Activated naive CD4-positive, alpha-beta T cell treated with anti-CD3 and anti-CD28 coated beads for 36 hours (primary cell): ENCODE data around the gene ATF7IP2. TPM values are rescaled to one million over a fixed set of nuclear protein-coding genes. Genes with fewer than 3 reads are reported as not detected.
"Not testable (repeated sequence)": the region's sequence is repeated elsewhere in the genome, so short reads cannot be mapped to it uniquely, and the experiment has no call there.

Experiments
- CTCF ChIA-PET: fragments of 350-600 bp; sonication (Branson Sonifier 250); formaldehyde crosslinking; loops from one replicate; lab custom pipeline; 2021; ENCODE audit warnings: antibody characterized with exemption; lab: Charles Lee
- DNase-seq: peaks from one replicate; pipeline ENCODE4 v3.0.0-alpha.2; 2020
- H3K27ac Mint-ChIP-seq: one replicate; pipeline ENCODE4 v1.8.0; 2021; ENCODE audit warnings: mild to moderate bottlenecking, mixed read lengths
- H3K27me3 Mint-ChIP-seq: one replicate; pipeline ENCODE4 v1.8.0; 2021; ENCODE audit warnings: low read depth, mixed read lengths
- H3K36me3 Mint-ChIP-seq: one replicate; pipeline ENCODE4 v1.8.0; 2021; ENCODE audit warnings: low read depth, mixed read lengths
- H3K4me1 Mint-ChIP-seq: one replicate; pipeline ENCODE4 v1.8.0; 2021; ENCODE audit warnings: low read depth, mixed read lengths
- H3K4me3 Mint-ChIP-seq: one replicate; pipeline ENCODE4 v1.8.0; 2021; ENCODE audit warnings: mild to moderate bottlenecking, moderate library complexity, mixed read lengths
- H3K9me3 Mint-ChIP-seq: one replicate; pipeline ENCODE4 v1.8.0; 2021; ENCODE audit warnings: mixed read lengths
- intact Hi-C: fragments of 100-400 bp; cut with micrococcal nuclease; formaldehyde crosslinking; loops from one replicate; pipeline ENCODE4 v1.15.1; 2023
- total RNA-seq, 2 experiments: library from RNA; stranded (reverse); gene quantifications; one replicate each; pipeline ENCODE4 v1.2.3, GENCODE V29; 2021

The ATF7IP2 gene
- total RNA-seq, 2 experiments from 2014 or later = 17.6 to 18.4 TPM

DNA sequence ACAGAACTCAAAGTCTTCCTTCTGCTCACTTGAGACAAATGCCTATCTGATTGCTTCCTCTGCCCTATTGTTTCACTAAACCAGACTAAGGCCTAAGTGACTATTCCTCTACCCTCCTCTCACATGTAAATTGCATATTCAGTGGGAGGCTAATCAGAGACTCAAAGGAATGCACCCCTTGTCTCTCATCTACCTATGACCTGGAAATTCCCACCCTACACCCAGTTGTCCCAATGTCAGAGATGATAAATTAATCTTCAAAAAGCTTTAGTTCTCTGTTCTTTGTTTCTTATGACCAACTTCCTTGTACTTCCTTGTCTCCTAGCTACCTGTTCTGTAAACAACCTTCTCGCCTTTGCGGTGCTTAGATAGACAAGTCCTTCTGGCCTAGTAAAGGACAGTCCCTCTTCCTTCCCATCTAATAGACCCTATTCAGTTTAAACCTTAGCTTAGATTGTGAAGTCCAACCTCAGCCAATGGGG is 118.6 kb downstream of the ATF7IP2 start:
- H3K27me3 Mint-ChIP-seq = no peaks in the 10 kb centered on the region

DNA sequence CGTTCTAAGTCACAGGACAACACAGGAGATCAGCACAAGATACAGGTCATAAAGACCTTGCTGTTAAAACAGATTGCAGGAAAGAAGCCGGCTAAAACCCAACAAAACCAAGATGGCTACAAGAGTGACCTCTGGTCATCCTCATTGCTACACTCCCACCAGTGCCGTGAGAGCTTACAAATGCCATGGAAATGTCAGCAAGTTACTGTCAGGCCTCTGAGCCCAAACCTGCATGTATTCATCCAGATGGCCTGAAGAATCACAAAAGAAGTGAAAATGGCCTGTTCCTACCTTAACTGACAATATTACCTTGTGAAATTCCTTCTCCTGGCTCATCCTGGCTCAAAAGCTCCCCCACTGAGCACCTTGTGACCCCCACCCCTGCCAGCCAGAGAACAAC is 119.4 kb downstream of the ATF7IP2 start:
- H3K27ac Mint-ChIP-seq, DNase-seq, H3K4me1 Mint-ChIP-seq, H3K4me3 Mint-ChIP-seq, H3K27me3 Mint-ChIP-seq, H3K36me3 Mint-ChIP-seq, H3K9me3 Mint-ChIP-seq: not testable (repeated sequence)
- CTCF ChIA-PET = interaction anchor here (1.0 to 1.9 kb wide), 2 partner anchors 9 to 190 kb away, joined by 3 to 7 read pairs; no protein-coding TSS in a partner anchor
- intact Hi-C loops = loop anchor here (5.0 to 10.0 kb wide), 2 partner anchors 120 to 1368 kb away; partner anchors contain the start of gene ATF7IP2

More for the DNA sequence above, 118.6 kb downstream of the ATF7IP2 start:
- no peak overlapping the region for H3K4me3 Mint-ChIP-seq
- intact Hi-C loops = loop anchor here (10.0 kb wide), 1 partner anchor 120 kb away; the partner anchor contains the start of gene ATF7IP2
- no peak overlapping the region for H3K27ac Mint-ChIP-seq
- CTCF ChIA-PET = interaction anchor here (1.0 to 1.9 kb wide), 2 partner anchors 11 to 190 kb away, joined by 7 read pairs; no protein-coding TSS in a partner anchor
- H3K9me3 Mint-ChIP-seq = peaks cover 2% of the 10 kb centered on the region
- H3K4me1 Mint-ChIP-seq = peaks cover 2% of the 10 kb centered on the region
- no peak for DNase-seq
- no peaks in the 10 kb centered on the region for H3K36me3 Mint-ChIP-seq

- intact Hi-C loops = loop anchor here (1.0 to 10.0 kb wide), 5 partner anchors 125 to 1372 kb away; partner anchors contain the start of gene ATF7IP2
- peak; percentile 78 for DNase-seq
- Mint-ChIP-seq H3K36me3 (no peaks in the 10 kb centered on the region), H3K9me3 (peaks cover 2% of the 10 kb centered on the region), H3K27ac (no peak overlapping the region), H3K4me3 (no peak overlapping the region), H3K27me3 (no peaks in the 10 kb centered on the region), H3K4me1 (peaks cover 15% of the 10 kb centered on the region)
- CTCF ChIA-PET = interaction anchor here (0.5 to 1.9 kb wide), 21 partner anchors 9 to 1863 kb away, joined by 3 to 18 read pairs (median 4); no protein-coding TSS in a partner anchor
Observed at GRCh38 chr16:10509534-10510025, 123.7 kb downstream of the ATF7IP2 start.

GRCh38 chr16:10510279-10510678 is 124.4 kb downstream of the ATF7IP2 start:
- CTCF ChIA-PET = interaction anchor here (0.5 to 1.9 kb wide), 20 partner anchors 11 to 1334 kb away, joined by 3 to 18 read pairs (median 4); no protein-coding TSS in a partner anchor
- DNase-seq = no peak
- Mint-ChIP-seq H3K9me3 (no peaks in the 10 kb centered on the region), H3K4me3 (no peak overlapping the region), H3K27me3 (no peaks in the 10 kb centered on the region), H3K27ac (no peak overlapping the region), H3K4me1 (peaks cover 15% of the 10 kb centered on the region), H3K36me3 (no peaks in the 10 kb centered on the region)
- intact Hi-C loops = loop anchor here (5.0 kb wide), 1 partner anchor 427 kb away; no protein-coding TSS in a partner anchor

DNA sequence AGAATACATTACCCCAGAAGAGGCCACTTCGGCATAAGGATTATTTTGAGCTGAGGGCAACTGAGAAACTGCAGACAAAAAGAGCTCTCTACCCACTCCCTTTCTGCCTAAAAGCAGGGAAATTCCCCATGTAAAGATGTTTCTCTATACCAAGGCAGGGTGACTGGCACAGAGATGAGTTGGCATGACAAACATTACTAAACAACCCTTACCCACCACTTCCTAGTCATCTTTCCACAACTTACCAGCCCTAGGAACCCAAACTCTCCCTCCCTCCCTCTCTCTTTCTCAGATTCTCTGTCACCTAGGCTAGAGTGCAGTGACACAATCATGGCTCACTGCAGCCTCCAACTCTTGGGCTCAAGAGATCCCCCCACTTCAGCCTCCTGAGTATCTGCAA is 126.0 kb downstream of the ATF7IP2 start:
- intact Hi-C loops = loop anchor here (5.0 kb wide), 1 partner anchor 425 kb away; no protein-coding TSS in a partner anchor
- CTCF ChIA-PET = interaction anchor here (0.7 to 1.2 kb wide), 3 partner anchors 197 to 285 kb away, joined by 3 to 5 read pairs (median 3); no protein-coding TSS in a partner anchor
- no peak overlapping the region for H3K4me3 Mint-ChIP-seq
- H3K4me1 Mint-ChIP-seq = peaks cover 15% of the 10 kb centered on the region
- peak; percentile 30 for DNase-seq
- no peak overlapping the region for H3K27ac Mint-ChIP-seq
- H3K36me3 Mint-ChIP-seq = no peaks in the 10 kb centered on the region
- no peaks in the 10 kb centered on the region for H3K9me3 Mint-ChIP-seq
- H3K27me3 Mint-ChIP-seq = no peaks in the 10 kb centered on the region

GRCh38 chr16:10514369-10515055 is 128.7 kb downstream of the ATF7IP2 start:
- peak; percentile 67 for DNase-seq
- Mint-ChIP-seq H3K36me3 (no peaks in the 10 kb centered on the region), H3K9me3 (no peaks in the 10 kb centered on the region), H3K4me3 (no peak overlapping the region), H3K27ac (no peak overlapping the region), H3K27me3 (no peaks in the 10 kb centered on the region), H3K4me1 (peaks cover 14% of the 10 kb centered on the region)
- CTCF ChIA-PET = interaction anchor here (0.5 to 2.3 kb wide), 29 partner anchors 9 to 407 kb away, joined by 3 to 32 read pairs (median 4); no protein-coding TSS in a partner anchor
- intact Hi-C loops = loop anchor here (1.0 to 5.0 kb wide), 3 partner anchors 223 to 423 kb away; no protein-coding TSS in a partner anchor

DNA sequence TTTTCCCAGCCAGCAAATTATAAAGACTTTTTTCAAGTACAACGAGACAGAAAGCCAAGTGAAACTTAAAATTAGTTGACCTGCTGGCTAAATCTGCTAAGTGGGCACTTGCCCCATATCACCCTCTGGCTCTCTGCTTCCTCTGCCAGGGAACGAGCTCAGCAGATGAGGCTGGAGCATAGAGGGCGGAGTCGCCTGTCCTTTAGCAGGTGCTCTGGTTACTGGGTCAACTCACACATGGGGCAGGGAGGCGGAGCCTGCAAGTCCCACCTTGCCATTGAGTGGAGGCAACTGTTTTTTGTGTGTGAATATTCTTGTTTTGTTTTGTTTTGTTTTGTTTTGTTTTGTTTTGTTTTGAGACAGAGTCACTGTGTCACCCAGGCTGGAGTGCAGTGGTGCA is 132.0 kb downstream of the ATF7IP2 start:
- H3K27me3 Mint-ChIP-seq = no peaks in the 10 kb centered on the region
- H3K4me3 Mint-ChIP-seq = no peak overlapping the region
- H3K36me3 Mint-ChIP-seq = no peaks in the 10 kb centered on the region
- no peaks in the 10 kb centered on the region for H3K4me1 Mint-ChIP-seq
- intact Hi-C loops = no loop called here
- no peak for DNase-seq
- CTCF ChIA-PET = interaction anchor here (1.2 kb wide), 1 partner anchor 11 kb away, joined by 3 read pairs; no protein-coding TSS in a partner anchor
- H3K9me3 Mint-ChIP-seq = no peaks in the 10 kb centered on the region
- no peak overlapping the region for H3K27ac Mint-ChIP-seq

DNA sequence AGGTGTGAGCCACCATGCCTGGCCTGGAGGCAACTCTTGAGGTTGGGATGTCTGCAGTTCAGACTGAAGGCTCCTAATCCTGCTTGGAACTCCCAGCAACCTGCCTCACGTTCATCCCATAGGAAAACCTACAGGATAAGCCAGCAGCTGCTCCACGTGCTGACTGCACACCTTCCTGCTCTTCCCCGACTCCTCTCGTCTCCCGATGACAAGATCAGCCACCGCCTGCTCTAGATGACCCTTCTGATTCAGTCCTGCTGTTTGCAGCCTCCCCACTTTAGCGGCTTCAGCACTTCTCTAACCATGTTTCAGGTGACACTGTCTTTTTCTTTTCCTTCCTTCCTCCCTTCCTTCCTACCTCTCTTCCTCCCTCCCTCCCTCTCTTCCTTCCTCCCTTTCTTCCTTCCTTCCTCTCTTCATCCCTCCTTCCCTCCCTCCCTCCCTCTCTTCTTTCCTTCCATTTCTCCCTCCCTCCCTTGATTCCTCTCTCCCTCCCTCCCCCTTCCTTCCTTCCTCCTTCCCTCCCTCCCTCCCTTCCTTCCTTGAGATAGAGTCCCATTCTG is 132.7 kb downstream of the ATF7IP2 start:
- Mint-ChIP-seq H3K4me1 (no peaks in the 10 kb centered on the region), H3K36me3 (no peaks in the 10 kb centered on the region), H3K9me3 (no peaks in the 10 kb centered on the region), H3K27me3 (no peaks in the 10 kb centered on the region), H3K4me3 (no peak overlapping the region), H3K27ac (no peak overlapping the region)
- intact Hi-C loops = no loop called here
- CTCF ChIA-PET = no interaction called here
- DNase-seq = no peak

DNA sequence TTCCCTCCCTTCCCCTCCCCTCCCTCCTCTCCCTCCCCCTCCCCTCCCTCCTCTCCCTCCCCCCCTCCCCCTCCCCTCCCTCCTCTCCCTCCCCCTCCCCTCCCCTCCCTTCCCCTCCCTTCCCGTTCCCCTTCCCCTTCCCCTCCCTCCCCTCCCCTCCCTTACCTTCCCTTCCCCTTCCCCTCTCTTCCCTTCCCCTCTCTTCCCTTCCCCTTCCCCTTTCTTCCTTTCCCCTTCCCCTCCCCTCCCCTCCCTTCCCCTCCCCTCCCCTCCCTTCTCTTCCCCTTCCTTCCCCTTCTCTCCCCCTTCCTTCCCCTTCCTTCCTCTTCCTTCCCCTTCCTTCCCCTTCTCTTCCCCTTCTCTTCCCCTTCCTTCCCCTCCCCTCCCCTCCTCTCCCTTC is 133.4 kb downstream of the ATF7IP2 start:
- no peaks in the 10 kb centered on the region for H3K4me1 Mint-ChIP-seq
- CTCF ChIA-PET = interaction anchor here (4.7 kb wide), 1 partner anchor 218 kb away, joined by 30 read pairs; no protein-coding TSS in a partner anchor
- no peak overlapping the region for H3K4me3 Mint-ChIP-seq
- no peaks in the 10 kb centered on the region for H3K36me3 Mint-ChIP-seq
- intact Hi-C loops = no loop called here
- H3K27ac Mint-ChIP-seq = no peak overlapping the region
- H3K27me3 Mint-ChIP-seq = no peaks in the 10 kb centered on the region
- DNase-seq = no peak
- H3K9me3 Mint-ChIP-seq = no peaks in the 10 kb centered on the region

DNA sequence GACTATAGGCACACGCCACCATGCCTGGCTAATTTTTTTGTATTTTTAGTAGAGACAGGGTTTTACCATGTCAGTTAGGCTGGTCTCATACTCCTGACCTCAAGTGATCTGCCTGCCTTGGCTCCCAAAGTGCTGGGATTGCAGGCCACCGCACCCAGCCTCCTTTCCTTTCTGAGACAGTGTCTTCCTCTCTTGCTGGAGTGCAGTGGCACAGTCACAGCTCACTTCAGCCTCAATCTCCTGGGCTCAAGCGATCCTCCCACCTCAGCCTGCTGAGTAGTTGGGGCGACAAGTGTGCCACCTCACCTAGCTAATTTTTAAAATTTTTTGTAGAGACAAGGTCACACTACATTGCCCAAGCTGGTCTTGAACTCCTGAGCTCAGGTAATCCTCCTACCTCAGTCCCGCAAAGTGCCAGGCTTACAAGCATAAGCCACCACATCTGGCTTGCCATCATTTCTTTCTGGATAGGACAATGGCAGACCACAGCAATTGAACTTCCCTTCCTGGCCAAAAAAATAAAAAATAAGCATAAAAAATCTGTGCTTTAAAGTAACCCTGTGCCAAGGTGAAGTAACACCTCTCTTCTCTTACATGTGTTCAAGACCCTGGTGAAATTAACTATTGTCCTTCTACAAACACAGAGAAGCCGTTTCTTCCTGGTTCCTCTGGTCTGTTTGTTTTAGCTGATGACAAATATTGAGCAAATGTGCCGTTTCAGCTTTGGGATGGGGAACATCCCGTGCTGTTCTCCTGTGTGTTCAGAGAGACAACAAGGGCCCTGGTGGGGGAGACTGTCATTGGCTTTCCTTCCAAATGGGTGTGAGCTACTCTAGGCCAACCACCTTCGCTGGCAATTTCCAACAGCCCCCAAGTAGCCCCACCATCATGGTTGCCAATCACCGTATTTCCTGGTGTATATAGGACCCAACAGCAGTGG is 134.3 kb downstream of the ATF7IP2 start:
- CTCF ChIA-PET = interaction anchor here (0.5 to 4.7 kb wide), 6 partner anchors 10 to 399 kb away, joined by 3 to 30 read pairs (median 4); no protein-coding TSS in a partner anchor
- H3K4me1 Mint-ChIP-seq = no peaks in the 10 kb centered on the region
- no peak overlapping the region for H3K27ac Mint-ChIP-seq

More for the DNA sequence above, 134.3 kb downstream of the ATF7IP2 start:
- no peak for DNase-seq
- H3K36me3 Mint-ChIP-seq = no peaks in the 10 kb centered on the region
- no peak overlapping the region for H3K4me3 Mint-ChIP-seq
- H3K27me3 Mint-ChIP-seq = no peaks in the 10 kb centered on the region
- intact Hi-C loops = no loop called here
- H3K9me3 Mint-ChIP-seq = no peaks in the 10 kb centered on the region
